GM12865 (cell line): ENCODE measurements around the gene HELB.

Experiments
- DNase-seq: peaks from one replicate; pipeline ENCODE4 v3.0.0; 2010; ENCODE audit warnings: low read depth
- H3K4me3 ChIP-seq: 2 replicates; pipeline ENCODE4 v1.5.1; 2011; ENCODE audit warnings: mild to moderate bottlenecking, low read depth, low read length, control low read depth
- CTCF ChIP-seq: IDR thresholded peaks from 2 replicates; pipeline ENCODE4 v1.5.1; 2011; ENCODE audit warnings: low read length, control low read depth, low read depth, inconsistent platforms; ENCODE audit not compliant: insufficient read depth; ENCODE audit errors: missing control alignments

HELB gene

GRCh38 chr12:66280561-66280960, 21.7 kb upstream of the HELB start:
- DNase-seq = no peak
- H3K4me3 ChIP-seq = no peak overlapping the region
- TF ChIP-seq CTCF = no peak

GRCh38 chr12:66282244-66282643, 20.0 kb upstream of the HELB start:
- no peak for TF ChIP-seq CTCF
- no peak for DNase-seq
- no peak overlapping the region for H3K4me3 ChIP-seq

GRCh38 chr12:66287275-66287674, 15.0 kb upstream of the HELB start:
- no peak for TF ChIP-seq CTCF
- no peak overlapping the region for H3K4me3 ChIP-seq
- no peak for DNase-seq

GRCh38 chr12:66288121-66288520, 14.2 kb upstream of the HELB start:
- no peak for TF ChIP-seq CTCF
- H3K4me3 ChIP-seq = no peak overlapping the region
- DNase-seq = no peak

GRCh38 chr12:66289485-66289884, 12.8 kb upstream of the HELB start:
- no peak for TF ChIP-seq CTCF
- no peak for DNase-seq
- H3K4me3 ChIP-seq = no peak overlapping the region

GRCh38 chr12:66290716-66291200, 11.5 kb upstream of the HELB start:
- no peak overlapping the region for H3K4me3 ChIP-seq
- TF ChIP-seq CTCF = no peak
- no peak for DNase-seq

GRCh38 chr12:66296176-66296683, 6.1 kb upstream of the HELB start:
- no peak for TF ChIP-seq CTCF
- DNase-seq = no peak
- no peak overlapping the region for H3K4me3 ChIP-seq
